IMR-90 (cell line): ENCODE results near the gene ARMC9.

Experiments
- CTCF ChIP-seq: conservative IDR thresholded peaks from 2 replicates; pipeline ENCODE4 v1.5.1; 2012; ENCODE audit warnings: mild to moderate bottlenecking, low read depth, low read length, improper control_type of control experiment
- POLR2A ChIP-seq: IDR thresholded peaks from 2 replicates; pipeline ENCODE4 v1.6.1; 2012; ENCODE audit warnings: mild to moderate bottlenecking, low read depth, low read length

GRCh38 chr2:231200805-231201474, 2.5 kb downstream of the ARMC9 start:
- TF ChIP-seq POLR2A: no peak
- TF ChIP-seq CTCF: no peak
